GM20000 (cell line): Measurements from ENCODE around the gene BORCS8.

ENCODE experiments used
- DNase-seq: peaks from one replicate; pipeline ENCODE4 v3.0.0; 2012; ENCODE audit warnings: low spot score
- CTCF ChIP-seq: IDR thresholded peaks from 2 replicates; pipeline ENCODE4 v1.5.1; 2012; ENCODE audit warnings: mild to moderate bottlenecking, control low read depth; ENCODE audit errors: extremely low read depth, missing control alignments

Gene BORCS8

DNA sequence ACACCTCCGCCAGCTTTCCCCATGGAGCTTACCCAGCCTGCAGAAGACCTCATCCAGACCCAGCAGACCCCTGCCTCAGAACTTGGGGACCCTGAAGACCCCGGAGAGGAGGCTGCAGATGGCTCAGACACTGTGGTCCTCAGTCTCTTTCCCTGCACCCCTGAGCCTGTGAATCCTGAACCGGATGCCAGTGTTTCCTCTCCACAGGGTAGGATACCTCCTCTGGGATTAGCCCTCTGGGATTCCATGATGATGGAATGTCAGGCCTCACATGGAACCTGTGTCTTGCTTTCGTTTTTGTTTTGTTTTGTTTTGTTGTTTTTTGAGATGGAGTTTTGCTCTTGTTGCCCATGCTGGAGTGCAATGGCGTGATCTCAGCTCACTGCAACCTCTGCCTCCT is 2.0 kb upstream of the BORCS8 start:
- no peak for TF ChIP-seq CTCF
- DNase-seq: no peak

DNA sequence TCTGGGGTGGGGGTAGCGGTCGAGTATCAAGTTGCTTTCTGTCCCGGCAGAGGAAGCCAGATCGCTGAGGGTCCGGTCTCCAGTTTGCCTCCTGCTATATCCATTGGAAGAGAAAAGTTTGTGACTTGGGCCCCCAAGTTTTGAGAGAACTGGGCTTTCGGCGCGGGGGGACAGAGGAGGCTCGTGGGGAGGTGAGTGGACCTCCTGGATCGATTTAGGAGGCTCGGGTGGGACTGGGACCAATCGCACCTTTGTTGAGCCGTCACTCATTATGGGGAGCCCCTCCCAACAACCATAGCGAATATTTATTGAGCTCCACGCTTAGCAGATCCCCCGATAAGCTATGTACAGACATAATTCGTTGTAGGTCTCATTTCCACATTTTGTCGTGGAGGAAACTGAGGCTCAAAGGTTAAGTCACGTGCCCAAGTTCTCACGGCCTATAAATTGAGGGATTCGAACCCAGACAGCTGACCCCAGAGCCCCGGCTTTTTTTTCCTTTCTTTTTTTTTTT is 1.0 kb upstream of the BORCS8 start:
- no peak for DNase-seq
- TF ChIP-seq CTCF: no peak

- no peak for DNase-seq
- TF ChIP-seq CTCF: no peak
These were observed 229 bp downstream of the BORCS8 start for GRCh38 chr19:19191768-19192077.

- DNase-seq: no peak
- no peak for TF ChIP-seq CTCF
These were observed 5.2 kb downstream of the BORCS8 start for GRCh38 chr19:19186742-19187141.

- peak; percentile 65 for TF ChIP-seq CTCF
- DNase-seq: peak; percentile 41
These were observed 5.9 kb downstream of the BORCS8 start for GRCh38 chr19:19185853-19186740.

GRCh38 chr19:19181488-19181998 is 10.4 kb downstream of the BORCS8 start:
- no peak for DNase-seq
- no peak for TF ChIP-seq CTCF
